ENCODE data around the gene NR3C2. TPM values are rescaled to one million over a fixed set of nuclear protein-coding genes. Genes with fewer than 3 reads are reported as not detected.
A peak's percentile ranks its signal among the peaks of the same experiment; 100 is the strongest.

The NR3C2 gene
- total RNA-seq, 2 donors from 2014 or later: 41.0 to 42.5 TPM

- DNase-seq (no peak), ATAC-seq (no peak)
- H3K4me1 Mint-ChIP-seq: peaks cover 43% of the 10 kb centered on the region
- no peaks in the 10 kb centered on the region for H3K9me3 ChIP-seq (ENCODE audit: control insufficient read depth, low read length, poor library complexity, severe bottlenecking)
- H3K4me3 Mint-ChIP-seq: no peak overlapping the region
- no peak overlapping the region for H3K27ac Mint-ChIP-seq
- H3K27me3 Mint-ChIP-seq: no peaks in the 10 kb centered on the region
- H3K36me3 Mint-ChIP-seq (ENCODE audit: low read depth): peaks cover 6% of the 10 kb centered on the region
Observed at GRCh38 chr4:148062301-148062950, 379.8 kb downstream of the NR3C2 start.

GRCh38 chr4:148061795-148062194 lies 380.4 kb downstream of the NR3C2 start:
- ATAC-seq (no peak), DNase-seq (no peak)
- peaks cover 48% of the 10 kb centered on the region for H3K4me1 Mint-ChIP-seq
- peak overlapping the region; percentile 85 for H3K27ac Mint-ChIP-seq
- no peaks in the 10 kb centered on the region for H3K9me3 ChIP-seq (ENCODE audit: control insufficient read depth, low read length, poor library complexity, severe bottlenecking)
- H3K36me3 Mint-ChIP-seq (ENCODE audit: low read depth): peaks cover 6% of the 10 kb centered on the region
- H3K27me3 Mint-ChIP-seq: no peaks in the 10 kb centered on the region
- H3K4me3 Mint-ChIP-seq: no peak overlapping the region

GRCh38 chr4:148061141-148061481 lies 381.1 kb downstream of the NR3C2 start:
- H3K27me3 Mint-ChIP-seq: no peaks in the 10 kb centered on the region
- H3K4me1 Mint-ChIP-seq: peaks cover 52% of the 10 kb centered on the region
- H3K36me3 Mint-ChIP-seq (ENCODE audit: low read depth): peaks cover 6% of the 10 kb centered on the region
- H3K4me3 Mint-ChIP-seq: peak overlapping the region; percentile 80
- ATAC-seq (peak; percentile 44), DNase-seq (no peak)
- H3K9me3 ChIP-seq (ENCODE audit: control insufficient read depth, low read length, poor library complexity, severe bottlenecking): no peaks in the 10 kb centered on the region
- H3K27ac Mint-ChIP-seq: peak overlapping the region; percentile 85

- ATAC-seq (peak; percentile 80), DNase-seq (no peak)
- Mint-ChIP-seq H3K4me3 (peak overlapping the region; percentile 80), H3K27ac (peak overlapping the region; percentile 85), H3K27me3 (no peaks in the 10 kb centered on the region), H3K4me1 (peaks cover 55% of the 10 kb centered on the region), H3K36me3 (ENCODE audit: low read depth) (peaks cover 4% of the 10 kb centered on the region)
- no peaks in the 10 kb centered on the region for H3K9me3 ChIP-seq (ENCODE audit: control insufficient read depth, low read length, poor library complexity, severe bottlenecking)
Observed at GRCh38 chr4:148060264-148061140, 381.7 kb downstream of the NR3C2 start.

- no peaks in the 10 kb centered on the region for H3K36me3 Mint-ChIP-seq (ENCODE audit: low read depth)
- peaks cover 51% of the 10 kb centered on the region for H3K4me1 Mint-ChIP-seq
- peak overlapping the region; percentile 85 for H3K27ac Mint-ChIP-seq
- H3K4me3 Mint-ChIP-seq: peak overlapping the region; percentile 28
- ATAC-seq (no peak), DNase-seq (no peak)
- no peaks in the 10 kb centered on the region for H3K9me3 ChIP-seq (ENCODE audit: control insufficient read depth, low read length, poor library complexity, severe bottlenecking)
- H3K27me3 Mint-ChIP-seq: no peaks in the 10 kb centered on the region
Observed at GRCh38 chr4:148059617-148060180, 382.5 kb downstream of the NR3C2 start.

GRCh38 chr4:148057984-148058859 lies 384.0 kb downstream of the NR3C2 start:
- H3K4me1 Mint-ChIP-seq: peaks cover 61% of the 10 kb centered on the region
- no peak for DNase-seq
- H3K9me3 ChIP-seq (ENCODE audit: control insufficient read depth, low read length, poor library complexity, severe bottlenecking): no peaks in the 10 kb centered on the region
- no peaks in the 10 kb centered on the region for H3K36me3 Mint-ChIP-seq (ENCODE audit: low read depth)
- no peaks in the 10 kb centered on the region for H3K27me3 Mint-ChIP-seq
- H3K27ac Mint-ChIP-seq: peak overlapping the region; percentile 85
- ATAC-seq: no peak
- peak overlapping the region; percentile 9 for H3K4me3 Mint-ChIP-seq

- H3K36me3 Mint-ChIP-seq (ENCODE audit: low read depth): no peaks in the 10 kb centered on the region
- no peak for DNase-seq
- H3K27me3 Mint-ChIP-seq: no peaks in the 10 kb centered on the region
- H3K4me1 Mint-ChIP-seq: peaks cover 64% of the 10 kb centered on the region
- ATAC-seq: no peak
- H3K9me3 ChIP-seq (ENCODE audit: control insufficient read depth, low read length, poor library complexity, severe bottlenecking): no peaks in the 10 kb centered on the region
- H3K27ac Mint-ChIP-seq: peak overlapping the region; percentile 85
- no peak overlapping the region for H3K4me3 Mint-ChIP-seq
Observed at GRCh38 chr4:148057516-148057915, 384.7 kb downstream of the NR3C2 start.

- Mint-ChIP-seq H3K27ac (peak overlapping the region; percentile 85), H3K4me3 (peak overlapping the region; percentile 64), H3K36me3 (ENCODE audit: low read depth) (no peaks in the 10 kb centered on the region), H3K27me3 (no peaks in the 10 kb centered on the region), H3K4me1 (peaks cover 70% of the 10 kb centered on the region)
- ATAC-seq (peak; percentile 62), DNase-seq (peak in 2 of 3 donors; percentile 26)
- no peaks in the 10 kb centered on the region for H3K9me3 ChIP-seq (ENCODE audit: control insufficient read depth, low read length, poor library complexity, severe bottlenecking)
Observed at GRCh38 chr4:148056879-148057278, 385.3 kb downstream of the NR3C2 start.

- Mint-ChIP-seq H3K27ac (peak overlapping the region; percentile 85), H3K36me3 (ENCODE audit: low read depth) (no peaks in the 10 kb centered on the region), H3K4me1 (peaks cover 69% of the 10 kb centered on the region), H3K27me3 (no peaks in the 10 kb centered on the region), H3K4me3 (peak overlapping the region; percentile 15)
- ATAC-seq (no peak), DNase-seq (no peak)
- no peaks in the 10 kb centered on the region for H3K9me3 ChIP-seq (ENCODE audit: control insufficient read depth, low read length, poor library complexity, severe bottlenecking)
Observed at GRCh38 chr4:148055844-148056243, 386.4 kb downstream of the NR3C2 start.

- no peaks in the 10 kb centered on the region for H3K36me3 Mint-ChIP-seq (ENCODE audit: low read depth)
- peak; percentile 9 for ATAC-seq
- H3K27me3 Mint-ChIP-seq: no peaks in the 10 kb centered on the region
- DNase-seq: no peak
- H3K9me3 ChIP-seq (ENCODE audit: control insufficient read depth, low read length, poor library complexity, severe bottlenecking): no peaks in the 10 kb centered on the region
- H3K27ac Mint-ChIP-seq: peak overlapping the region; percentile 85
- H3K4me1 Mint-ChIP-seq: peaks cover 64% of the 10 kb centered on the region
- peak overlapping the region; percentile 44 for H3K4me3 Mint-ChIP-seq
Observed at GRCh38 chr4:148054275-148054674, 387.9 kb downstream of the NR3C2 start.

GRCh38 chr4:148053298-148054003 lies 388.8 kb downstream of the NR3C2 start:
- H3K27me3 Mint-ChIP-seq: no peaks in the 10 kb centered on the region
- H3K9me3 ChIP-seq (ENCODE audit: control insufficient read depth, low read length, poor library complexity, severe bottlenecking): no peaks in the 10 kb centered on the region
- peaks cover 57% of the 10 kb centered on the region for H3K4me1 Mint-ChIP-seq
- ATAC-seq (no peak), DNase-seq (no peak)
- H3K27ac Mint-ChIP-seq: peak overlapping the region; percentile 85
- H3K4me3 Mint-ChIP-seq: peak overlapping the region; percentile 44
- peaks cover under 1% of the 10 kb centered on the region for H3K36me3 Mint-ChIP-seq (ENCODE audit: low read depth)

GRCh38 chr4:148052448-148052847 lies 389.8 kb downstream of the NR3C2 start:
- Mint-ChIP-seq H3K4me1 (peaks cover 48% of the 10 kb centered on the region), H3K27ac (peak overlapping the region; percentile 85), H3K4me3 (peak overlapping the region; percentile 73), H3K36me3 (ENCODE audit: low read depth) (peaks cover 2% of the 10 kb centered on the region), H3K27me3 (no peaks in the 10 kb centered on the region)
- DNase-seq (no peak), ATAC-seq (peak; percentile 85)
- no peaks in the 10 kb centered on the region for H3K9me3 ChIP-seq (ENCODE audit: control insufficient read depth, low read length, poor library complexity, severe bottlenecking)

Measured in T-helper 17 cell (primary cell).